HFFc6 (cell line): Measurements from ENCODE around the gene KIAA1549. TPM values are rescaled to one million over a fixed set of nuclear protein-coding genes. Genes with fewer than 3 reads are reported as not detected.
"Not testable (repeated sequence)": the region's sequence is repeated elsewhere in the genome, so short reads cannot be mapped to it uniquely, and the experiment has no call there.

Experiments used
- DNase-seq: peaks from one replicate; pipeline ENCODE4 v3.0.0-alpha.2; 2018
- H3K27ac Mint-ChIP-seq: 2 replicates; pipeline ENCODE4 v1.8.0; 2020; ENCODE audit warnings: mild to moderate bottlenecking, mixed read lengths
- H3K27me3 Mint-ChIP-seq: 2 replicates; pipeline ENCODE4 v1.8.0; 2021; ENCODE audit warnings: mild to moderate bottlenecking, moderate library complexity, mixed read lengths; ENCODE audit not compliant: insufficient read depth
- H3K36me3 Mint-ChIP-seq: 2 replicates; pipeline ENCODE4 v1.8.0; 2021; ENCODE audit warnings: low read depth, mixed read lengths
- H3K4me1 Mint-ChIP-seq: 2 replicates; pipeline ENCODE4 v1.8.0; 2020; ENCODE audit warnings: low read depth, mixed read lengths
- H3K4me3 Mint-ChIP-seq: 2 replicates; pipeline ENCODE4 v1.8.0; 2020; ENCODE audit warnings: mild to moderate bottlenecking, moderate library complexity, mixed read lengths
- H3K9me3 Mint-ChIP-seq: 2 replicates; pipeline ENCODE4 v1.8.0; 2020; ENCODE audit warnings: mild to moderate bottlenecking, mixed read lengths
- total RNA-seq, 6 experiments: library from RNA; stranded (reverse); fragmentation: NEBNext Ultra II Directional; extraction: Animal tissue kit (Norgen Biotek cat#: 25700); gene quantifications; 2 replicates in 1 of 6; 3 replicates in 5 of 6; pipeline ENCODE4 v1.2.3, GENCODE V29; 2021
- TF ChIP-seq, protein P1 (sequence below): fragments of 200-600 bp; sonication (generic); IDR thresholded peaks from 2 replicates; pipeline ENCODE4 v1.5.0; 2021; ENCODE audit warnings: antibody characterized with exemption, mild to moderate bottlenecking

The KIAA1549 gene
- total RNA-seq, 6 experiments from 2014 or later, result 7.0 to 13.3 (median 7.9) TPM

DNA sequence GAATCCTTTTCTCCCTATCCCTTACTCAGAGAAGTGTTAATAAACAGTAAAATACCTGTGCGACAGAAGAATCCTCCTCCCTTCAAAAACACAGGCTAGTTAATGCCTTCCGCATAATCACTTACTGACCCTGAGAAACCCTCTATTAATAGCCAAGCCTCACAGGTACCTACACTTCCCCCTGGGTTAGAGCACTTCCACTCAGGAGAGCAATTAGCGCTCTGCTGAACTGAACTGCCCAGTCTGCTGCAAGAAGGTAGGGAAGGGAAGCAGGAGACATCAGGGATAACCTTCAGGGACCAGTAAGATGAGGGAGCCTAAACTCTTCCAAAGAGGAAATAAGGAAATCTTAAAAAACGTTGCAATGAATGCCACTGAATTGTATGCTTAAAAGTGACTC, 39.6 kb downstream of the KIAA1549 start:
- no peaks in the 10 kb centered on the region for H3K36me3 Mint-ChIP-seq
- H3K27me3 Mint-ChIP-seq, result no peaks in the 10 kb centered on the region; the same call in none of the 2 replicates
- no peak for DNase-seq
- H3K4me3 Mint-ChIP-seq, result no peak overlapping the region
- H3K4me1 Mint-ChIP-seq, result peaks cover 11% of the 10 kb centered on the region
- TF ChIP-seq, protein P1, sequence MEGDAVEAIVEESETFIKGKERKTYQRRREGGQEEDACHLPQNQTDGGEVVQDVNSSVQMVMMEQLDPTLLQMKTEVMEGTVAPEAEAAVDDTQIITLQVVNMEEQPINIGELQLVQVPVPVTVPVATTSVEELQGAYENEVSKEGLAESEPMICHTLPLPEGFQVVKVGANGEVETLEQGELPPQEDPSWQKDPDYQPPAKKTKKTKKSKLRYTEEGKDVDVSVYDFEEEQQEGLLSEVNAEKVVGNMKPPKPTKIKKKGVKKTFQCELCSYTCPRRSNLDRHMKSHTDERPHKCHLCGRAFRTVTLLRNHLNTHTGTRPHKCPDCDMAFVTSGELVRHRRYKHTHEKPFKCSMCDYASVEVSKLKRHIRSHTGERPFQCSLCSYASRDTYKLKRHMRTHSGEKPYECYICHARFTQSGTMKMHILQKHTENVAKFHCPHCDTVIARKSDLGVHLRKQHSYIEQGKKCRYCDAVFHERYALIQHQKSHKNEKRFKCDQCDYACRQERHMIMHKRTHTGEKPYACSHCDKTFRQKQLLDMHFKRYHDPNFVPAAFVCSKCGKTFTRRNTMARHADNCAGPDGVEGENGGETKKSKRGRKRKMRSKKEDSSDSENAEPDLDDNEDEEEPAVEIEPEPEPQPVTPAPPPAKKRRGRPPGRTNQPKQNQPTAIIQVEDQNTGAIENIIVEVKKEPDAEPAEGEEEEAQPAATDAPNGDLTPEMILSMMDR, result no peak
- H3K27ac Mint-ChIP-seq, result no peak overlapping the region
- no peaks in the 10 kb centered on the region for H3K9me3 Mint-ChIP-seq

DNA sequence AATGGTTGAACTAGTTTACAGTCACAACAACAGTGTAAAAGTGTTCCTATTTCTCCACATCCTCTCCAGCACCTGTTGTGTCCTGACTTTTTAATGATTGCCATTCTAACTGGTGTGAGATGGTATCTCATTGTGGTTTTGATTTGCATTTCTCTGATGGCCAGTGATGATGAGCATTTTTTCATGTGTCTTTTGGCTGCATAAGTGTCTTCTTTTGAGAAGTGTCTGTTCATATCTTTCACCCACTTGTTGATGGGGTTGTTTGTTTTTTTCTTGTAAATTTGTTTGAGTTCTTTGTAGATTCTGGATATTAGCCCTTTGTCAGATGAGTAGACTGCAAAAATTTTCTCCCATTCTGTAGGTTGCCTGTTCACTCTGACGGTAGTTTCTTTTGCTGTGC, 40.6 kb downstream of the KIAA1549 start:
- peaks cover 20% of the 10 kb centered on the region for H3K4me1 Mint-ChIP-seq
- not testable (repeated sequence) for H3K4me3 Mint-ChIP-seq, H3K27ac Mint-ChIP-seq, H3K9me3 Mint-ChIP-seq, H3K27me3 Mint-ChIP-seq, DNase-seq, H3K36me3 Mint-ChIP-seq

DNA sequence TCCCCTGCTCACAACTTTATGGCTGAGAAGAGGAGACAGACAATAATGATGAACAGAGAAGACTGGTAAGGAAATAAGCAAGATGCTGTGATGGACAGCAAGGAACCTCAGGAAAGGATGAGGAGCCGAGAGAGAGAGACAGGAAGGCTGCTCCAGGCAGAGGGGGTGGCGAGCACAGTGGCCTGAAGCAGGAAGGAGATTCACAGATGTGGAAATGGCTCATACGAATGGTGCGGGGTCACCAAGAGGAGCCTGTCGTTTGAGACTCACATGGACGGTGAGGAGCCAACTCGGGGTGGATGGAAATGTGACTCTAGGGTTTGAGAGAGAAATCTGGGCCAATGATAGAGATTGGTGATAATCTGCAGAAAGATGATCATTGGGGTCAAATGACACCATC, 43.7 kb downstream of the KIAA1549 start:
- TF ChIP-seq, protein P1, result no peak
- no peak overlapping the region for H3K4me3 Mint-ChIP-seq
- H3K9me3 Mint-ChIP-seq, result no peaks in the 10 kb centered on the region
- no peaks in the 10 kb centered on the region; the same call in none of the 2 replicates for H3K27me3 Mint-ChIP-seq
- DNase-seq, result no peak
- no peak overlapping the region for H3K27ac Mint-ChIP-seq
- peaks cover 49% of the 10 kb centered on the region for H3K4me1 Mint-ChIP-seq
- peaks cover 11% of the 10 kb centered on the region for H3K36me3 Mint-ChIP-seq

DNA sequence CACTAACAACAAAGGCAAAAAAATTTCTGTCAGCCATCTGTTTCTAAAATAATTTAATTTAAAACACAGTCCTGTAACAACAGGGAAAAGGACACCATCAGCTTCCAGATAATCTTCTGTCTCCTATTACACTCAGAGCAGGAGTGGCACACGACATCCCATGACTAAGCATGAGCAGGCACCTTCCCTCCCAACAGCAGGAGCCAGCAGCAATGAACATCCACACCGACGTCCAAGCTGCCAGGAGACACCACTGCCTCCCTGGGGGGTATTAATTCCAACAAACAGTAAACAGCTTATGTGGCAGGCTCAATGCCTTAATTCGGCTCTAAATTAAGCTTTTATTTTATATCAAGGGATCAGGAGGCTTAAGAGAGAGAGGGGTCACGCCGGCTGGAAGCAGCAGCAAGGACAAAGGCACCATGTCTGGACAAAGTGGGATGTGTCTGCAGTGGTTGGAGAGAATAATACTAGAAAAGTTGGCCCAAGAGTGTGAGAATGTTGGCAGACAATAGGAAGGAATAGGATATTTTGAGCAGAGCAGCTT, 45.7 kb downstream of the KIAA1549 start:
- TF ChIP-seq, protein P1, result no peak
- Mint-ChIP-seq H3K9me3 (no peaks in the 10 kb centered on the region), H3K27me3 (no peaks in the 10 kb centered on the region; the same call in none of the 2 replicates), H3K27ac (peak overlapping the region; percentile 90), H3K36me3 (peaks cover 15% of the 10 kb centered on the region), H3K4me1 (peaks cover 49% of the 10 kb centered on the region), H3K4me3 (peak overlapping the region; percentile 68)
- DNase-seq, result peak; percentile 89

DNA sequence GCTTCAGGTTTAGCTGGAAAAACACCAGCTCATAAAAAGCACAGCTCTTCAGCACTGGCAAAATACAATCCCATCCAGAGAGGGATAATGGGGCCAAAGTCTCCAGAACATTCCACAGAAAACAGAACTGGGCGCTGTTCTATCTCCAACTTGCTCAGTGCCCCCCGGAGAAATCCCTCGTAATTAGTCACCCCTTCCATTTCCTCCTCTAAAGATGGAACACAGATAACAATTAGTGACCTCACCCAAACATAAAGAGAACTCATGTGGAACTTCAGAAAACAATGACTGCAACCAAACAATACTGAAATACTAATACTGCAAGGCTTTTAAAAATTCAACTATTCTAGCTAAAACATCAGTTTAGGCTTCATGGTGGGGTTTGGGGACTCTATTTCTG, 46.3 kb downstream of the KIAA1549 start:
- H3K4me3 Mint-ChIP-seq, result peak overlapping the region; percentile 68
- DNase-seq, result peak; percentile 85
- no peaks in the 10 kb centered on the region; the same call in none of the 2 replicates for H3K27me3 Mint-ChIP-seq
- no peaks in the 10 kb centered on the region for H3K9me3 Mint-ChIP-seq
- peaks cover 49% of the 10 kb centered on the region for H3K4me1 Mint-ChIP-seq
- peak overlapping the region; percentile 90 for H3K27ac Mint-ChIP-seq
- TF ChIP-seq, protein P1, result no peak
- peaks cover 18% of the 10 kb centered on the region for H3K36me3 Mint-ChIP-seq

DNA sequence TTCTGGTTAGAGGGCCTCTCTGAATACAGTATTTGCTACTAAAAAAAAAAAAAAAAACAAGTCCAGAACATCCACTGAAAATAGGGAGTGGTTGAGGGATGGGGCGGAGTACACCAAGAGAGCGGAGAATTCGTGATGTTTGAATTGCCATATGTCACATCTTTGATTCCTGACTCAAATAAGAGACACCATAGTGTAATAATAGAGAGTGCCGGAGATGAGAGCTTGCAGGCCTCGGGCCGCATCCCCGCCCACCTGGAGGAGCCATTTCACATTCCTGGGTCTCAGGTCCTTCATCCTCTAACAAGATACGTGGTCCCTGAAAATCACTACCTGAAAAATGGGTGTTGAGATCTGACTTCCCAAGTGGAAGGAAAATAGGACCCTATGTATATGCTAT, 46.8 kb downstream of the KIAA1549 start:
- H3K36me3 Mint-ChIP-seq, result peaks cover 23% of the 10 kb centered on the region
- no peak for DNase-seq
- no peaks in the 10 kb centered on the region for H3K9me3 Mint-ChIP-seq
- peak overlapping the region; percentile 68 for H3K4me3 Mint-ChIP-seq
- H3K27me3 Mint-ChIP-seq, result no peaks in the 10 kb centered on the region; the same call in none of the 2 replicates
- peak overlapping the region; percentile 90 for H3K27ac Mint-ChIP-seq
- H3K4me1 Mint-ChIP-seq, result peaks cover 49% of the 10 kb centered on the region
- TF ChIP-seq, protein P1, result no peak
